HG02763 (cell line): ENCODE measurements around the gene EIF2D.
A peak's percentile ranks its signal among the peaks of the same experiment; 100 is the strongest.
"Not testable (repeated sequence)": the region's sequence is repeated elsewhere in the genome, so short reads cannot be mapped to it uniquely, and the experiment has no call there.

ENCODE experiments used
- ATAC-seq: cut with Tn5 transposase; IDR thresholded peaks from one replicate; pipeline ENCODE4 v1.9.1; 2021; ENCODE audit warnings: mild to moderate bottlenecking, moderate library complexity; ENCODE audit not compliant: unreplicated experiment

EIF2D gene, protein sequence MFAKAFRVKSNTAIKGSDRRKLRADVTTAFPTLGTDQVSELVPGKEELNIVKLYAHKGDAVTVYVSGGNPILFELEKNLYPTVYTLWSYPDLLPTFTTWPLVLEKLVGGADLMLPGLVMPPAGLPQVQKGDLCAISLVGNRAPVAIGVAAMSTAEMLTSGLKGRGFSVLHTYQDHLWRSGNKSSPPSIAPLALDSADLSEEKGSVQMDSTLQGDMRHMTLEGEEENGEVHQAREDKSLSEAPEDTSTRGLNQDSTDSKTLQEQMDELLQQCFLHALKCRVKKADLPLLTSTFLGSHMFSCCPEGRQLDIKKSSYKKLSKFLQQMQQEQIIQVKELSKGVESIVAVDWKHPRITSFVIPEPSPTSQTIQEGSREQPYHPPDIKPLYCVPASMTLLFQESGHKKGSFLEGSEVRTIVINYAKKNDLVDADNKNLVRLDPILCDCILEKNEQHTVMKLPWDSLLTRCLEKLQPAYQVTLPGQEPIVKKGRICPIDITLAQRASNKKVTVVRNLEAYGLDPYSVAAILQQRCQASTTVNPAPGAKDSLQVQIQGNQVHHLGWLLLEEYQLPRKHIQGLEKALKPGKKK

DNA sequence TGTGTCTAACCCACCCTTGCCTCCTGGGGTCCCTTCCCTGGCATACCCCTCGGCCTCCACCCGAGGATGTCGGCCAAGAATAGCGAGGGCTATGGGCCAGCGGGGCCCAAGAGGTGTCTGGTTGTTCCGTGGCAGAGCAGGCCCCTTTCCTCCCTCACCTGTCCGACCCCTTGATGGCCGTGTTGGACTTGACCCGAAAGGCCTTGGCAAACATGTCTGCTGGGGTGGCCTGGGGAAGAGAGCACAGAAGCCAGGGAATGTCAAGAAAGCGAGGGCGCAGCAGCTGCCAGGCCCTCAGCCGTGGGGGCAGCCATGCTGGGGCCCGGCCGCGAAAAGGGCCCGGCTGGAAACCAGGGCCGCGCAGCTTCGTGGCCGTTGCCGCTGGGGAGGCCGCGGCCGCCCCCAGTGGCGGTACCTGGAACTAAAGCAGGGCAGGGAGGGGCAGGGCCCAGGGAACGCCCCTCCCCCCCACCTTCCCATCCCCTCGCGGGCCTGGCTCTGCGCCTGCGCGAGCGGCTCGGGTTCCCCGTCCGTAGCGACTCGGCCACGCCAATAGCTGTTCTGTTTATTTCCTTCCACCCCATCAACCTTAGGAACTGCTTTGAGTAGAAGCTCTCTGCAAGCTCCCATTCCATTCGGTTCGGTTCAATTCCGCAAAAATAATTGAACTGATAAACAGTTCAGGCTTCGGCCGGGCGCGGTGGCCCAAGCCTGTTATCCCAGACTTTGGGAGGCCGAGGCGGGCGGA, at the start of gene EIF2D:
Gene EIF2D, minus strand, starts transcription at position 337 of the 748 bp plus-strand sequence. Its CDS starts 123 bp downstream, at position 214.
- peak; percentile 86 for ATAC-seq

- ATAC-seq = no peak
Measured at GRCh38 chr1:206661161-206661820, 49.0 kb upstream of the EIF2D start.

GRCh38 chr1:206660136-206660535, 47.9 kb upstream of the EIF2D start:
- no peak for ATAC-seq

DNA sequence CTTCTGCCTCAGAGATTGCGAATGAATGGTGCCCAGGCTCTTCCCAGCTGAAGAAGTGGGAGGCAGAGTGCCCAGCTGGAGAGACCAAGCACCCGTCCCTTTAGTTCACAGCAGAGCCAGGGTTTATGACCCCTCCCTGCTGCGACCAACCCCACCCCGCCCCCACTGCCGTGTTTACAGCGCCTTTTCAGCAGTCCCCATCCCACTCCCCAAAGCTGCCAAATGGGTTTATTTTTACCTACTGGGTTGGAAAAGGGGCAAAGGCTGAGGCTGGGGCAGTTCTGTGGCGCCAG, 46.7 kb upstream of the EIF2D start:
- ATAC-seq = no peak

DNA sequence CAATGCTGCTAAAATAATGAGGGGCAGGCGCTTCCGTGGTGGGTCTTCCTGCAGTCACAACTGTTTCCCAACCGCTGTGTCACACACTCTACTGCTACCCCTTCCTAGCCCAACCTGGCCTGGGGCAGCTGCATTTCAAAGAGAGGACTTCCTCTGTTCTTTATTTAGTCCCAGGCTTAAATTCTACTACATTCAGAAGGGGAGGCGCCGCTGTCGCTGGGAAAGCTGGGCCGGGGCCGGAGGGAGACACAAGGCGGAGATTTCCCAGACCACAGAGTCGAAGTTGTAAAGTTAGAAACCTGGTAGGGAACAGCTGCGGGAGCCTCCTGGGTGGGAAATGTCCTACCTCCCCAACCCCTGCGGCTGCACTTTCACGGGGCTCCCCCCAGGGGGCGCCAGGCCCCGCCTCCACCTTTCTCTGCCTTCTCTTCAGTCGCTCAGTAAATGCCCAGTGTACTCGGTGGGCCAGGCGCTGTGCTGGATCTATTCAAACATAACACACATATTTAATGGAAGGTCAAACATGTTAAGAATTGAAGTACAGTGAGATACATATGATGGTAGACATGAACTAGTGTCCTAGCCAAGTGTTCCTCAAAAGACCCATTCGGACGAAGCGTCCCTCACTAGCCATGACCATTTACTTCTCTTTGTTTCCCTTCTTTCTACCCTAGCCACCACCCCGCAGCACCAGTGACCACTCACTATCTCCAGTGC, 46.2 kb upstream of the EIF2D start:
- no peak for ATAC-seq

GRCh38 chr1:206657751-206658150, 45.5 kb upstream of the EIF2D start:
- no peak for ATAC-seq

- no peak for ATAC-seq
Measured at GRCh38 chr1:206656936-206657335, 44.7 kb upstream of the EIF2D start.

- ATAC-seq = no peak
Measured at GRCh38 chr1:206655471-206655882, 43.2 kb upstream of the EIF2D start.

DNA sequence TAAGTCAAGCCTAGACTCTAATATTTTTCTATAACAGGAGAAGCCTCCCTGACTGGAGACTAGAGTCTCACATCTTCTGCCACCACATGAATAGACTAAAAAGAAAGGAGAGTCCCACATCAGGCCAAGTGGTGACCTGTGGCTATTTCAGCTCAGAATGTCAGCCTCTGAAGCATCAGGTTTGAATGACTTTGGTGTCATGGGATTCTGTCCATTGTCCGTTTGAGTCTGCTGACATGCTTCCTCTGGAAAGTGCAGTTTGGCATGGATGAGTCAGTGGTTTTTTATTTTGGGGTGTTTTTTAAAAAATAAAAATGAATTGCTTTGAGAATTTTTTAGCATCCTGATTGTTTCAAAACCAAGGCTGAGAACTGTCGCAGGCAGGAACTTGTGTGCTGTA, 42.6 kb upstream of the EIF2D start:
- ATAC-seq = no peak

GRCh38 chr1:206653715-206654459, 41.6 kb upstream of the EIF2D start:
- ATAC-seq = no peak

DNA sequence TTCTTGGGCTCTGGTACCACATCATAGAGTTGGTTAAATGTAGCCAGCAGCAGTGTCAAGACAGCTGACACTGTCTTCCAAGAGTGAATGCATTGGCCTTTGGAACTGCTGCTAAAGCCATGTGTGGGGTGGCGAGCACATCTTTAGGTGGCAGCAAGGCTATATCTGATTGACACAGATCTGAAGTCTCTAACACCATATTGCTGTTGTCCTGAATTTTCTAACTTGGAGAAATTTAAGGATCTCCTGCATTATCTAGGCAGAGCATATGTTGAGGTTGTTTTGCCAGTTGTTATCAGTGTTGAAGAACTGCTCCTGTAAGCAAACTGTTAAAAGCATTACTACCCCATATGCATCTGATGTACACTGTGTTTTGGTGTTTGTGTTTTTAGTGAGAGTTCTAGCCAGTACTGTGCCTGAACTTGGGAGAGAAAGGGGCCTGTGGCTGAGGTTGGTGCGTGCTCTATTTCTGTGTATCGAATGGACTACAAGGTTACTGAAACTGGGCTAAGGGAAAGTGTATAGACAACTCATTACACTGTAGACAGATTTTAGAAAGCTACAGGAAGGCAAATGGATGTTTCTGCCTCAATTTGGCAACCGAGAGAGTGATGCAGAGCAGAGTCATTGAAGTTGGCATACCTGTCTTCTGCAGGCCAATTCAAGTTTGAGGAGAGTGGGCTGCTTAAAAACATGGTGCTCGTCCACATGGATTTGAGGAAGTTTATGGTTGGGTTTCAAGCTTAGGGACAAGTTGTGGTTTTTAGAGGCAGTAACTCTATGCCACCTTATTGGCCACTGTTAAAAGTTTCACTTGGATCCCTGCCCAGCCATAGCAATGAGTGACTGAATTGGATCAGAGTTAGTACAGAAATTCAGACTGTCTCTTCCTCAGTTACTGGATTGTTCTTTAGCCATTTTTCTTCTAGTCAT, 40.0 kb upstream of the EIF2D start:
- no peak for ATAC-seq

DNA sequence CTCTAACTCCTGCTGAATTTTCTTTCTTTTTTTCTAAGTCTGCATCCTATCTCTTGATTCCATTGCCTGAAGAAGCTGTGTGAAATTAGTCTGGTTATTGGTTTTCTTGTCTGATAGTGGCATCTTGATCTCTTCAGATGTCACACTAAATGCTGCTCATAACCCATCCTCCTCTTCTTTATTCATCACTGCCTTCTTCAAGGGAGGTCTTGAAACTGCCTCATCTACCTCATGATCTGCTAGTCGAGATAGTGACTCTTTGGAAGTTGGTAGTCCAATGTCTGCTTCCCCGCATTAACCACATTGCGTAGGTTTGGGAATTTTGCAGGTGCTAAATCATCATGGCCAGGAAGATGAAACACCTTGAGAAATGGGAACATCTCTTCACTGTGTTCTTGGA, 38.7 kb upstream of the EIF2D start:
- ATAC-seq = no peak

DNA sequence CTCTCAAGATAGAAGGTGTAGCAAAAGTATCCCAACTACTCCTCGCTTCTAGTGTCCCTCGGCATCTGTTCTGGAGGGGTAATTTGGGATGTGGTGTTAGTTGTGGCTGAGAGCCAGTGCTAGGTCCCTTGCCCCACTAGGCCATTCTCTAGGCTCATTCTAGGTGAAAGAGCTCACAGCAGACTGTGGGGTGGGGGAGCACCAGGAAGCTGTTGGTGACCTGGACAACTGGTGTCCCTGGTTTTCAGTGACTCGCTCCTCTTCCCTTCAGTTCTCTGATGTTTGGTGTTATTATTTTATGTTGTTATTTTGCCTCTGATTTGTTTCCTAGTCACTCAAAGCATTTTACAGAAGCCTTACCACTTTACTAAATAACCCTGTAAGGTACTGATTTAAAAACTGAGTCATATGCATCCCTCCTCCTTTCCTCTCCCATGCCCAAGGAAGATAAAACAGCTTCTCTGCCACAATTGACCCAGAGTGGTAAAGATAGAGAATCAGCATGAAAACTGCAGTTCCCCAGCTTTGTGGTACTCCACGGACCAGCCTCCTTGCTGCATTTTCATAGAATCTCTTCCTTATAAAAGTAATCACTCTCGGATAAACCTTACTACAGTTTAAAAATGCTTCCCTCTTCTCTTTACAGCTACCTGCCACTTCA, 37.1 kb upstream of the EIF2D start:
- no peak for ATAC-seq

GRCh38 chr1:206647224-206647623, 35.0 kb upstream of the EIF2D start:
- no peak for ATAC-seq

DNA sequence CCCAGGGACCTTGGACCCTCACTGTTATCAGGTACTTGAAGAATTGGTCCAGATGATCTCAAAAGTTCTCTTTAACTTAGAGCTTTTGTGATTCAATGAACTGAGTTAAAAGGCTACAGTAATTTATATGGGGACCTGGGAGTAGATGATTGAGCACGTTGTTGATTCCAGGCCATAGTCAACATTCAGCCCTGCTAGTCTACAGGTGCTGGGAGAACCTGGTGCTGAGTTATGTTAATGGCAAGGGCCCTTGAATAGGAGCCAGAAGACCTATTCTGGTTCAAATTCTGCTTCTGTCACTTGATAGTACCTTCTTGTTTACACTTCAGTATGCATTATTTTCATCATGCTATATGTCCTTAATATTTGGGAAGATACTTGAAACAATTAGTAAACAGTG, 34.2 kb upstream of the EIF2D start:
- ATAC-seq = no peak

GRCh38 chr1:206643118-206643698, 30.9 kb upstream of the EIF2D start:
- no peak for ATAC-seq

- not testable (repeated sequence) for ATAC-seq
Measured at GRCh38 chr1:206642074-206642473, 29.8 kb upstream of the EIF2D start.

- ATAC-seq = no peak
Measured at GRCh38 chr1:206637605-206638004, 25.3 kb upstream of the EIF2D start.
